K562 (cell line): Measurements from ENCODE around the gene ATP9B. TPM values are rescaled to one million over a fixed set of nuclear protein-coding genes. Genes with fewer than 3 reads are reported as not detected.

ENCODE experiments used
- ATAC-seq: fragments of 200-7000 bp; cut with Tn5 transposase; 3 replicates; pipeline ENCODE4 v1.9.1; 2020; ENCODE audit warnings: moderate library complexity
- BruUV-seq: library from RNA; stranded (reverse); fragments of 400-500 nt; replicated peaks from 2 replicates; lab custom pipeline; 2021; lab: Mats Ljungman, UMichigan
- CTCF ChIA-PET: fragments of 300-600 bp; formaldehyde crosslinking; extraction: SDS; loops from one replicate; lab custom pipeline; 2021; ENCODE audit warnings: low intra/inter-chr PET ratio; lab: Yijun Ruan, JAX
- POLR2A ChIA-PET: fragments of 300-600, 350-650 bp; sonication (Branson Sonifier 250); formaldehyde crosslinking; extraction: SDS; loops from one replicate; lab custom pipeline; 2021; ENCODE audit warnings: antibody characterized with exemption, inconsistent platforms; lab: Yijun Ruan, JAX
- DNase-seq, 4 experiments: peaks; one replicate each; pipeline versions ENCODE4 v3.0.0 to v3.0.0-alpha.2; 2011 to 2018; ENCODE audit warnings: low spot score in 3 of 4, mixed read lengths in 3 of 4; ENCODE audit errors: extremely low read depth in 1 of 4
- FAIRE-seq: peaks from 2 replicates; lab custom pipeline; 2011; peaks lifted over from hg19 to GRCh38; lab: Jason Lieb, UNC
- H2AFZ ChIP-seq: 2 replicates; pipeline ENCODE4 v1.6.0; 2011; ENCODE audit warnings: low read depth, low read length, control low read depth, inconsistent platforms
- H3K27ac ChIP-seq: fragments of 200-600 bp; 3 replicates; pipeline ENCODE4 v1.8.0; 2011; ENCODE audit warnings: low read depth, mild to moderate bottlenecking, control low read depth, inconsistent platforms, low read length, moderate library complexity, mixed read lengths; ENCODE audit errors: extremely low read depth
- H3K27me3 ChIP-seq, 2 experiments: fragments of 300-600 bp in 1 of 2; 2 replicates in 1 of 2; 3 replicates in 1 of 2; pipeline versions ENCODE4 v1.6.0 to v1.8.0; 2011; ENCODE audit warnings: inconsistent platforms in 2 of 2, low read length in 2 of 2, mild to moderate bottlenecking in 1 of 2, mixed read lengths in 1 of 2, moderate library complexity in 1 of 2; ENCODE audit not compliant: control insufficient read depth in 2 of 2, insufficient read depth in 2 of 2
- H3K36me3 ChIP-seq: fragments of 300-600 bp; 3 replicates; pipeline ENCODE4 v1.8.0; 2011; ENCODE audit warnings: mild to moderate bottlenecking, low read length, inconsistent platforms; ENCODE audit not compliant: control insufficient read depth, insufficient read depth
- H3K4me1 ChIP-seq, 2 experiments: fragments of 200-600 bp in 1 of 2; replicated peaks in 1 of 2; 2 replicates in 1 of 2; 3 replicates in 1 of 2; pipeline versions ENCODE4 v1.5.1 to v1.8.0; 2011; ENCODE audit warnings: inconsistent platforms in 2 of 2, low read length in 2 of 2, mild to moderate bottlenecking in 1 of 2, mixed read lengths in 1 of 2, moderate library complexity in 1 of 2; ENCODE audit not compliant: control insufficient read depth in 2 of 2, insufficient read depth in 2 of 2
- H3K4me2 ChIP-seq: 2 replicates; pipeline ENCODE4 v1.6.1; 2011; ENCODE audit warnings: low read length, control low read depth, inconsistent platforms, mixed read lengths; ENCODE audit not compliant: insufficient read depth
- H3K4me3 ChIP-seq: fragments of 200-600 bp; sonication (generic), shearing (Covaris generic); 2 replicates; pipeline ENCODE4 v1.5.1; 2016; ENCODE audit warnings: control low read depth, inconsistent platforms
- H3K79me2 ChIP-seq: fragments of 200-600 bp; 3 replicates; pipeline ENCODE4 v1.8.0; 2011; ENCODE audit warnings: low read length, inconsistent platforms; ENCODE audit not compliant: control insufficient read depth, insufficient read depth
- H3K9ac ChIP-seq, 2 experiments: 2 replicates each; pipeline versions ENCODE4 v1.6.0 to v1.6.1; 2011; ENCODE audit warnings: low read depth in 2 of 2, low read length in 2 of 2, control low read depth in 1 of 2, inconsistent platforms in 1 of 2, mild to moderate bottlenecking in 1 of 2, mixed read lengths in 1 of 2; ENCODE audit not compliant: insufficient read depth in 1 of 2
- H3K9me1 ChIP-seq: one replicate; pipeline ENCODE4 v1.6.0; 2011; ENCODE audit warnings: inconsistent platforms, mild to moderate bottlenecking, low read length, moderate library complexity; ENCODE audit not compliant: control insufficient read depth, insufficient read depth
- H3K9me3 ChIP-seq: replicated peaks from 2 replicates; pipeline ENCODE4 v1.5.1; 2011; ENCODE audit warnings: low read depth, low read length, inconsistent platforms; ENCODE audit not compliant: control insufficient read depth, insufficient read depth
- H4K20me1 ChIP-seq: replicated peaks from 2 replicates; pipeline ENCODE4 v1.6.1; 2011; ENCODE audit warnings: low read length, inconsistent platforms, mixed read lengths; ENCODE audit not compliant: control insufficient read depth, insufficient read depth
- BRF1 ChIP-seq: IDR thresholded peaks from 3 replicates; pipeline ENCODE4 v1.6.1; 2011; ENCODE audit warnings: borderline replicate concordance, mild to moderate bottlenecking; ENCODE audit not compliant: insufficient read length; ENCODE audit errors: extremely low read depth
- CAMTA2 ChIP-seq: fragments of 250-450 bp; sonication (Bioruptor Pico); conservative IDR thresholded peaks from 2 replicates; pipeline ENCODE4 v1.5.1; 2022
- ELF2 ChIP-seq: fragments of 250-450 bp; sonication (Bioruptor Pico); IDR thresholded peaks from 2 replicates; pipeline ENCODE4 v1.5.0; 2021; ENCODE audit warnings: mild to moderate bottlenecking
- ETV5 ChIP-seq: sonication (generic); formaldehyde crosslinking; IDR thresholded peaks from 2 replicates; pipeline ENCODE4 v1.4.0; 2020; ENCODE audit warnings: low read depth, mild to moderate bottlenecking, missing genetic modification reagents
- HSF4 ChIP-seq: fragments of 250-450 bp; sonication (Bioruptor Pico); IDR thresholded peaks from 2 replicates; pipeline ENCODE4 v2.1.2; 2022; ENCODE audit warnings: mild to moderate bottlenecking, moderate library complexity, borderline replicate concordance
- NFE2L1 ChIP-seq: fragments of 450-650 bp; IDR thresholded peaks from 2 replicates; pipeline ENCODE4 v1.6.1; 2016; ENCODE audit warnings: missing genetic modification characterization, low read depth, mild to moderate bottlenecking, missing compliant biosample characterization, moderate library complexity, borderline replicate concordance
- NR2C1 ChIP-seq, 2 experiments: fragments of 450-650 bp; IDR thresholded peaks; 2 replicates each; pipeline ENCODE4 v1.6.1; 2017; ENCODE audit warnings: mild to moderate bottlenecking in 2 of 2, antibody characterized with exemption in 1 of 2, inconsistent platforms in 1 of 2, missing compliant biosample characterization in 1 of 2, missing genetic modification characterization in 1 of 2
- SMAD4 ChIP-seq: fragments of 250-450 bp; sonication (Bioruptor Pico); conservative IDR thresholded peaks from 2 replicates; pipeline ENCODE4 v1.8.0; 2021; ENCODE audit warnings: inconsistent platforms, mild to moderate bottlenecking, moderate library complexity
- SREBF2 ChIP-seq: sonication (generic); formaldehyde crosslinking; IDR thresholded peaks from 2 replicates; pipeline ENCODE4 v1.4.0; 2020; ENCODE audit warnings: mild to moderate bottlenecking, missing genetic modification reagents
- TBL1XR1 ChIP-seq, 2 experiments: IDR thresholded peaks; 2 replicates each; pipeline ENCODE4 v1.6.1; 2012; ENCODE audit warnings: improper control_type of control experiment in 2 of 2, low read length in 2 of 2, mild to moderate bottlenecking in 1 of 2
- ZFP1 ChIP-seq: fragments of 450-650 bp; formaldehyde crosslinking; IDR thresholded peaks from 2 replicates; pipeline ENCODE4 v1.4.0; 2020; ENCODE audit warnings: mild to moderate bottlenecking, mixed read lengths
- ZNF384 ChIP-seq: IDR thresholded peaks from 2 replicates; pipeline ENCODE4 v1.6.1; 2012; ENCODE audit warnings: low read depth, low read length, improper control_type of control experiment
- ZNF766 ChIP-seq: fragments of 200-800 bp; sonication (Bioruptor generic); conservative IDR thresholded peaks from 2 replicates; pipeline ENCODE4 v1.6.1; 2016; ENCODE audit warnings: missing genetic modification characterization, missing compliant biosample characterization
- ZNF79 ChIP-seq: fragments of 250-450 bp; sonication (Bioruptor Pico); IDR thresholded peaks from 2 replicates; pipeline ENCODE4 v1.4.0; 2020; ENCODE audit warnings: low read depth, mild to moderate bottlenecking, moderate library complexity
- WGBS: fragments of 100-300 bp; shearing (Covaris generic); methylation state at CpG from one replicate; pipeline ENCODE4 v1.1.6; 2016; ENCODE audit warnings: low coverage, mixed read lengths; ENCODE audit not compliant: insufficient coverage; ENCODE audit errors: missing lambda C conversion rate; 5-methylcytosine and 5-hydroxymethylcytosine counted together
- in situ Hi-C: fragments of 300-500 bp; cut with MboI; formaldehyde crosslinking; loops from 4 replicates; pipeline ENCODE4 v1.15.0; 2018; ENCODE audit warnings: inconsistent platforms, mixed read lengths
- intact Hi-C: fragments of 100-400 bp; cut with micrococcal nuclease; formaldehyde crosslinking; loops from 2 replicates; pipeline ENCODE4 v1.14.2; 2022
- polyA plus RNA-seq, 8 experiments: library from polyadenylated mRNA; depleted of rRNA in 4 of 8; stranded (reverse) in 5 of 8; unstranded in 3 of 8; fragments of >200 nt; fragmentation: Nextera tagmentation in 2 of 8; fragmentation: Illumina TruSeq in 1 of 8; extraction: Ambion mirVana in 2 of 8; extraction: Trizol in 1 of 8; gene quantifications; 2 replicates each; pipeline versions ENCODE4 v1.2.1 to v1.2.3, GENCODE V29; 2011 to 2014; ENCODE audit warnings: inconsistent platforms in 1 of 8, missing spikeins in 1 of 8
- total RNA-seq, 7 experiments: library from RNA; depleted of rRNA in 6 of 7; stranded (reverse); fragments of >200 nt in 6 of 7; fragmentation: Illumina TruSeq in 2 of 7; extraction: Trizol in 2 of 7; gene quantifications; 2 replicates each; pipeline versions ENCODE4 v1.2.1 to v1.2.3, GENCODE V29; 2011 to 2021; ENCODE audit warnings: low replicate concordance in 1 of 7
- TF ChIP-seq, protein P1 (sequence below): fragments of 450-650 bp; IDR thresholded peaks from 2 replicates; pipeline ENCODE4 v1.6.1; 2016; ENCODE audit warnings: low read depth, mild to moderate bottlenecking, moderate library complexity
- TF ChIP-seq, protein P2 (sequence below): fragments of 450-650 bp; IDR thresholded peaks from 2 replicates; pipeline ENCODE4 v1.6.1; 2016
- TF ChIP-seq, protein P3 (sequence below): fragments of 450-650 bp; formaldehyde crosslinking; IDR thresholded peaks from 2 replicates; pipeline ENCODE4 v1.4.0; 2020; ENCODE audit warnings: mild to moderate bottlenecking, moderate library complexity
- TF ChIP-seq, protein P4 (sequence below): IDR thresholded peaks from 2 replicates; pipeline ENCODE4 v1.6.1; 2011; ENCODE audit warnings: borderline replicate concordance, low read depth, mild to moderate bottlenecking, moderate library complexity, low read length; ENCODE audit not compliant: insufficient read depth, poor library complexity, severe bottlenecking

The ATP9B gene
- total and polyA plus RNA-seq, 9 of the 15 experiments (the other 6 are each of a cell fraction or from before 2014, with no cell fraction given) = 0.66 to 13.2 (median 7.9) TPM

DNA sequence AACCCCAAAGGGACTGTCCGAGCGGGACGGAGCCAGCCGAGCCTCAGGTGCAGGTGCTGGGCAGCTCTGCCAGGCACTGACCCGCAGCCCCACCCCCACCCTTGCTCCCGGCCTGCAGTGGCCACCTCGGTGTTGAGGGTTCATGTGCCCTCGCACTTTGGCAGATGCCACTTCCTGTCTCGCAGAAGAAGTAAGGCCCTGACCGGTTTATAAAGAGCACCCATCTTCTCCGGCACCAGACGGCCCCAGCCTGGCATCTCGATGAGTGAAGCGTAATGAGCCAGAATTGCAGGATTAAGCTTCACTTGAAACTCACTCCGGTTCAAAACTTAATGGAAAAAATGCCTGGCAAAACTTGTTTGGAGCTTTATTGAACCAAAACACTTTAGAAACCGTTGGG, 315.6 kb downstream of the ATP9B start:
- ATAC-seq = no peak
- Histone ChIP-seq H3K79me2 (no peaks in the 10 kb centered on the region), H3K4me3 (no peak overlapping the region), H3K4me2 (no peak overlapping the region), H3K27me3 (no peaks in the 10 kb centered on the region; a peak in 1 of 5 replicates), H4K20me1 (no peaks in the 10 kb centered on the region; the same call in 1 of the 2 replicates), H3K27ac (no peak overlapping the region), H3K4me1 (peaks cover 0 to 12% of the 10 kb centered on the region in 2 experiments; a peak in 2 of 5 replicates), H3K36me3 (no peaks in the 10 kb centered on the region), H2AFZ (no peak overlapping the region), H3K9me1 (no peaks in the 10 kb centered on the region), H3K9ac (no peak overlapping the region), H3K9me3 (no peaks in the 10 kb centered on the region)
- intact Hi-C loops = no loop called here
- ChIA-PET POLR2A (no interaction called here), CTCF (interaction anchor here (1.4 kb wide), 1 partner anchor 259 kb away, joined by 4 read pairs; no protein-coding TSS in a partner anchor)
- no peak for FAIRE-seq
- DNase-seq = no peak
- WGBS = 77% methylated on average over 6 of the region's 16 CpGs
- no peak for TF ChIP-seq ETV5 (CRISPR knock-in tag)
- no peak for TF ChIP-seq SMAD4 (CRISPR knock-in tag)
- TF ChIP-seq ZNF79 = no peak
- TF ChIP-seq ZNF766 (CRISPR knock-in tag) = no peak
- TF ChIP-seq NR2C1 (IDR thresholded peaks at IDR 0.05) = no peak
- no peak for TF ChIP-seq NR2C1 (tag; IDR thresholded peaks at IDR 0.05)
- TF ChIP-seq HSF4 (CRISPR knock-in tag) = no peak
- TF ChIP-seq ELF2 (CRISPR knock-in tag) = no peak
- no peak for TF ChIP-seq NFE2L1 (tag)
- no peak for TF ChIP-seq ZFP1 (CRISPR knock-in tag)
- no peak for TF ChIP-seq BRF1
- no peak for TF ChIP-seq CAMTA2 (CRISPR knock-in tag)
- no peak for TF ChIP-seq ZNF384
- no peak for TF ChIP-seq SREBF2
- TF ChIP-seq, protein P1, sequence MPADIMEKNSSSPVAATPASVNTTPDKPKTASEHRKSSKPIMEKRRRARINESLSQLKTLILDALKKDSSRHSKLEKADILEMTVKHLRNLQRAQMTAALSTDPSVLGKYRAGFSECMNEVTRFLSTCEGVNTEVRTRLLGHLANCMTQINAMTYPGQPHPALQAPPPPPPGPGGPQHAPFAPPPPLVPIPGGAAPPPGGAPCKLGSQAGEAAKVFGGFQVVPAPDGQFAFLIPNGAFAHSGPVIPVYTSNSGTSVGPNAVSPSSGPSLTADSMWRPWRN = no peak
- TF ChIP-seq, protein P2, sequence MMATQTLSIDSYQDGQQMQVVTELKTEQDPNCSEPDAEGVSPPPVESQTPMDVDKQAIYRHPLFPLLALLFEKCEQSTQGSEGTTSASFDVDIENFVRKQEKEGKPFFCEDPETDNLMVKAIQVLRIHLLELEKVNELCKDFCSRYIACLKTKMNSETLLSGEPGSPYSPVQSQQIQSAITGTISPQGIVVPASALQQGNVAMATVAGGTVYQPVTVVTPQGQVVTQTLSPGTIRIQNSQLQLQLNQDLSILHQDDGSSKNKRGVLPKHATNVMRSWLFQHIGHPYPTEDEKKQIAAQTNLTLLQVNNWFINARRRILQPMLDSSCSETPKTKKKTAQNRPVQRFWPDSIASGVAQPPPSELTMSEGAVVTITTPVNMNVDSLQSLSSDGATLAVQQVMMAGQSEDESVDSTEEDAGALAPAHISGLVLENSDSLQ = no peak
- TF ChIP-seq, protein P3, sequence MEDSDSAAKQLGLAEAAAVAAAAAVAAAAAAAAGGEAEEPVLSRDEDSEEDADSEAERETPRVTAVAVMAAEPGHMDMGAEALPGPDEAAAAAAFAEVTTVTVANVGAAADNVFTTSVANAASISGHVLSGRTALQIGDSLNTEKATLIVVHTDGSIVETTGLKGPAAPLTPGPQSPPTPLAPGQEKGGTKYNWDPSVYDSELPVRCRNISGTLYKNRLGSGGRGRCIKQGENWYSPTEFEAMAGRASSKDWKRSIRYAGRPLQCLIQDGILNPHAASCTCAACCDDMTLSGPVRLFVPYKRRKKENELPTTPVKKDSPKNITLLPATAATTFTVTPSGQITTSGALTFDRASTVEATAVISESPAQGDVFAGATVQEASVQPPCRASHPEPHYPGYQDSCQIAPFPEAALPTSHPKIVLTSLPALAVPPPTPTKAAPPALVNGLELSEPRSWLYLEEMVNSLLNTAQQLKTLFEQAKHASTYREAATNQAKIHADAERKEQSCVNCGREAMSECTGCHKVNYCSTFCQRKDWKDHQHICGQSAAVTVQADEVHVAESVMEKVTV (CRISPR knock-in tag) = no peak
- no peak for TF ChIP-seq TBL1XR1 (IDR thresholded peaks at IDR 0.05; ENCODE audit: low read length in 2 of 2)
- TF ChIP-seq, protein P4, sequence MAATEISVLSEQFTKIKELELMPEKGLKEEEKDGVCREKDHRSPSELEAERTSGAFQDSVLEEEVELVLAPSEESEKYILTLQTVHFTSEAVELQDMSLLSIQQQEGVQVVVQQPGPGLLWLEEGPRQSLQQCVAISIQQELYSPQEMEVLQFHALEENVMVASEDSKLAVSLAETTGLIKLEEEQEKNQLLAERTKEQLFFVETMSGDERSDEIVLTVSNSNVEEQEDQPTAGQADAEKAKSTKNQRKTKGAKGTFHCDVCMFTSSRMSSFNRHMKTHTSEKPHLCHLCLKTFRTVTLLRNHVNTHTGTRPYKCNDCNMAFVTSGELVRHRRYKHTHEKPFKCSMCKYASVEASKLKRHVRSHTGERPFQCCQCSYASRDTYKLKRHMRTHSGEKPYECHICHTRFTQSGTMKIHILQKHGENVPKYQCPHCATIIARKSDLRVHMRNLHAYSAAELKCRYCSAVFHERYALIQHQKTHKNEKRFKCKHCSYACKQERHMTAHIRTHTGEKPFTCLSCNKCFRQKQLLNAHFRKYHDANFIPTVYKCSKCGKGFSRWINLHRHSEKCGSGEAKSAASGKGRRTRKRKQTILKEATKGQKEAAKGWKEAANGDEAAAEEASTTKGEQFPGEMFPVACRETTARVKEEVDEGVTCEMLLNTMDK = no peak
- no TSS peak for BruUV-seq
- in situ Hi-C loops = loop anchor here (5.0 kb wide), 2 partner anchors 142 to 257 kb away; no protein-coding TSS in a partner anchor
